ENCODE data around the gene KMT2A. TPM values are rescaled to one million over a fixed set of nuclear protein-coding genes. Genes with fewer than 3 reads are reported as not detected.
A peak's percentile ranks its signal among the peaks of the same experiment; 100 is the strongest.

KMT2A gene
- total RNA-seq (2021; ENCODE audit: unreplicated experiment): 50.4 TPM
- polyA plus RNA-seq (2012): 28.9 and 29.2 TPM in 2 replicates
- Bru-seq, nascent RNA: percentile 84 among the genes with signal in this experiment
- percentile 94 among the genes with signal in this experiment for BruChase-seq, experiment 1, labeled RNA remaining after a 6-hour chase
- BruChase-seq, experiment 2, labeled RNA remaining after a 2-hour chase: percentile 95 among the genes with signal in this experiment
- long read RNA-seq, partial matches to known transcripts: 9 of 29 reads
- long read RNA-seq, other reads (novel, unspliced or antisense): 18 of 29 reads

DNA sequence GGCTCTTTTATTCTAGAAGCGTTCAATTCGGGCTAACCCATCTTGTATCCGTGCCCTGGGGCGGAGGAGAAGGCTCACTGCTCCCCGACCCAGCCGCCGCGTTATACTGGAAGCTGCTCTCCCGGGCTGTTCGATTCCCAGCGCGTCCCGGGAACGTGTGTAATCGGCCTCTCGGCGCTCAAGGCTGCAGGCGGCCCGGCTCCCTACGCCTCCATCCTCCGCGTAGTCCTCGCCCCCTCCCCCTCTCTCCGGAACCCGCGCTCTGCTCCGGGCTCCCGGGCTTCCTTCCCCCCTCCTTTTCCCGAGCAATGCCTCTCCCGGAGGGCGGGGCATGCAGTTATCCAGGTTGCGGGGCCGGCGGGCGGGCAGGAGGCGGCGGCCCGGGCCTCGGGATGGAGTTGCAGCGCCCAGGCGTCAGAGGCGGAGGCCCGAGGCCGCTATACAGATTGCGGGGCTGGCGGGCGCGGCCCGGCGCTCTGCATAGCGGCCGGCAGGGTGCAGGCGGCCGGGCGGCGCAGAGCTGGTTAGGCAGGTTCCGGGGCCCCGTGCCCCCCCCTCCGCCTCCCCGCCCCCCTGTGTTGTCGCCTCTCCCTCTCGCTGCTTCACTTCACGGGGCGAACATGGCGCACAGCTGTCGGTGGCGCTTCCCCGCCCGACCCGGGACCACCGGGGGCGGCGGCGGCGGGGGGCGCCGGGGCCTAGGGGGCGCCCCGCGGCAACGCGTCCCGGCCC lies at the start of gene KMT2A:
Gene KMT2A, plus strand, starts transcription at position 600 of the 732 bp plus-strand sequence. Its CDS starts 21 bp downstream, at position 621.
- Histone ChIP-seq H3K9ac (ENCODE audit: low read length) (peak within 1 kb of the TSS; percentile 79), H3K79me2 (ENCODE audit: insufficient read depth, low read length) (peaks cover 45% of the 10 kb centered on the region), H2AFZ (ENCODE audit: low read depth, low read length, poor library complexity, severe bottlenecking) (peak within 1 kb of the TSS; percentile 79), H3K4me3 (replicated peaks in 1 of 2; ENCODE audit: low read depth in 1 of 2, low read length in 2 of 2) (peak within 1 kb of the TSS; percentile 69 to 83), H3K27ac (ENCODE audit: low read depth, low read length) (peak within 1 kb of the TSS; percentile 89), H3K9me2 (ENCODE audit: insufficient read depth) (no peaks in the 10 kb centered on the region), H3K36me3 (ENCODE audit: control insufficient read depth in 1 of 2, insufficient read depth in 2 of 2, low read length in 2 of 2) (no peaks in the 10 kb centered on the region), H3K9me3 (ENCODE audit: control insufficient read depth in 1 of 2, insufficient read depth in 1 of 2, low read depth in 1 of 2, low read length in 2 of 2) (no peaks in the 10 kb centered on the region), H4K20me1 (ENCODE audit: insufficient read depth) (peaks cover 12% of the 10 kb centered on the region), H3K4me1 (ENCODE audit: control insufficient read depth in 1 of 2, insufficient read depth in 2 of 2, low read length in 2 of 2) (peaks cover 16 to 27% of the 10 kb centered on the region in 2 experiments), H3K27me3 (ENCODE audit: insufficient read depth, low read length) (no peaks in the 10 kb centered on the region), H3K4me2 (ENCODE audit: low read length) (peak within 1 kb of the TSS; percentile 93)
- CTCF ChIA-PET: interaction anchor here (0.6 to 1.4 kb wide), 3 partner anchors 15 to 229 kb away, joined by 3 to 5 read pairs (median 3); no protein-coding TSS in a partner anchor
- POLR2A ChIA-PET: interaction anchor here (1.0 kb wide), 2 partner anchors 12 to 111 kb away, joined by 3 read pairs; no protein-coding TSS in a partner anchor
- BruUV-seq (replicated peaks): no TSS peak
- ATAC-seq (peak; percentile 75), DNase-seq (ENCODE audit: low read depth, low spot score) (peak; percentile 90)
- RAD21 ChIA-PET (ENCODE audit: low non-redundant PET in 1 of 2, low total read pairs in 2 of 2, uncharacterized antibody in 2 of 2, unreplicated experiment in 2 of 2): interaction anchor here in 1 of 2 experiments (0.7 to 0.8 kb wide), 2 partner anchors 20 to 181 kb away, joined by 3 to 4 read pairs; no protein-coding TSS in a partner anchor
- intact Hi-C loops (cut with micrococcal nuclease): loop anchor here (1.0 kb wide), 1 partner anchor 35 kb away; the partner anchor contains the start of gene ATP5MG
- TF ChIP-seq EZH2 (IDR thresholded peaks at IDR 0.05): no peak
- TF ChIP-seq RAD21 (IDR thresholded peaks at IDR 0.05; ENCODE audit: low read depth): no peak
- TF ChIP-seq SP1 (IDR thresholded peaks at IDR 0.05; ENCODE audit: low read depth): peak; percentile 67
- TF ChIP-seq ELF1 (IDR thresholded peaks at IDR 0.05; ENCODE audit: borderline replicate concordance, low read depth): no peak
- peak; percentile 56; the same call in 1 of the 2 replicates for TF ChIP-seq MAX (IDR thresholded peaks at IDR 0.05)
- TF ChIP-seq, protein P1, sequence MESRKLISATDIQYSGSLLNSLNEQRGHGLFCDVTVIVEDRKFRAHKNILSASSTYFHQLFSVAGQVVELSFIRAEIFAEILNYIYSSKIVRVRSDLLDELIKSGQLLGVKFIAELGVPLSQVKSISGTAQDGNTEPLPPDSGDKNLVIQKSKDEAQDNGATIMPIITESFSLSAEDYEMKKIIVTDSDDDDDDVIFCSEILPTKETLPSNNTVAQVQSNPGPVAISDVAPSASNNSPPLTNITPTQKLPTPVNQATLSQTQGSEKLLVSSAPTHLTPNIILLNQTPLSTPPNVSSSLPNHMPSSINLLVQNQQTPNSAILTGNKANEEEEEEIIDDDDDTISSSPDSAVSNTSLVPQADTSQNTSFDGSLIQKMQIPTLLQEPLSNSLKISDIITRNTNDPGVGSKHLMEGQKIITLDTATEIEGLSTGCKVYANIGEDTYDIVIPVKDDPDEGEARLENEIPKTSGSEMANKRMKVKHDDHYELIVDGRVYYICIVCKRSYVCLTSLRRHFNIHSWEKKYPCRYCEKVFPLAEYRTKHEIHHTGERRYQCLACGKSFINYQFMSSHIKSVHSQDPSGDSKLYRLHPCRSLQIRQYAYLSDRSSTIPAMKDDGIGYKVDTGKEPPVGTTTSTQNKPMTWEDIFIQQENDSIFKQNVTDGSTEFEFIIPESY (IDR thresholded peaks at IDR 0.05; ENCODE audit: extremely low read depth, insufficient replicate concordance, low read length): no peak
- no peak for TF ChIP-seq ZNF274 (IDR thresholded peaks at IDR 0.05; ENCODE audit: low read depth, low read length)
- TF ChIP-seq ATF3 (IDR thresholded peaks at IDR 0.05): no peak
- peak; percentile 65 for TF ChIP-seq YY1 (IDR thresholded peaks at IDR 0.05; ENCODE audit: extremely low read depth, insufficient replicate concordance, low read depth, low read length)
- no peak for TF ChIP-seq EZH2phosphoT487 (IDR thresholded peaks at IDR 0.05; ENCODE audit: borderline replicate concordance)
- TF ChIP-seq CBX3 (IDR thresholded peaks at IDR 0.05; ENCODE audit: low read depth): peak; percentile 42; the same call in 1 of the 2 replicates
- no peak for TF ChIP-seq SIN3A (IDR thresholded peaks at IDR 0.05; ENCODE audit: low read depth)
- TF ChIP-seq POLR2AphosphoS5 (IDR thresholded peaks at IDR 0.05; ENCODE audit: low read depth, low read length): peak; percentile 84
- no peak for TF ChIP-seq ZFX (IDR thresholded peaks at IDR 0.05)
- TF ChIP-seq POLR2A (IDR thresholded peaks at IDR 0.05; ENCODE audit: borderline replicate concordance, extremely low read depth, insufficient read depth, insufficient read length): peak; percentile 58
- no peak for TF ChIP-seq FOSL1 (IDR thresholded peaks at IDR 0.05; ENCODE audit: low read depth)
- no peak for TF ChIP-seq JUND (IDR thresholded peaks at IDR 0.05)
- TF ChIP-seq SRF (IDR thresholded peaks at IDR 0.05; ENCODE audit: low read depth): no peak
- TF ChIP-seq, protein P2, sequence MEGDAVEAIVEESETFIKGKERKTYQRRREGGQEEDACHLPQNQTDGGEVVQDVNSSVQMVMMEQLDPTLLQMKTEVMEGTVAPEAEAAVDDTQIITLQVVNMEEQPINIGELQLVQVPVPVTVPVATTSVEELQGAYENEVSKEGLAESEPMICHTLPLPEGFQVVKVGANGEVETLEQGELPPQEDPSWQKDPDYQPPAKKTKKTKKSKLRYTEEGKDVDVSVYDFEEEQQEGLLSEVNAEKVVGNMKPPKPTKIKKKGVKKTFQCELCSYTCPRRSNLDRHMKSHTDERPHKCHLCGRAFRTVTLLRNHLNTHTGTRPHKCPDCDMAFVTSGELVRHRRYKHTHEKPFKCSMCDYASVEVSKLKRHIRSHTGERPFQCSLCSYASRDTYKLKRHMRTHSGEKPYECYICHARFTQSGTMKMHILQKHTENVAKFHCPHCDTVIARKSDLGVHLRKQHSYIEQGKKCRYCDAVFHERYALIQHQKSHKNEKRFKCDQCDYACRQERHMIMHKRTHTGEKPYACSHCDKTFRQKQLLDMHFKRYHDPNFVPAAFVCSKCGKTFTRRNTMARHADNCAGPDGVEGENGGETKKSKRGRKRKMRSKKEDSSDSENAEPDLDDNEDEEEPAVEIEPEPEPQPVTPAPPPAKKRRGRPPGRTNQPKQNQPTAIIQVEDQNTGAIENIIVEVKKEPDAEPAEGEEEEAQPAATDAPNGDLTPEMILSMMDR (IDR thresholded peaks at IDR 0.05 in 2 of 3, conservative IDR thresholded peaks at IDR 0.05 in 1 of 3; ENCODE audit: borderline replicate concordance in 1 of 3, insufficient read depth in 1 of 3, low read depth in 2 of 3, low read length in 2 of 3): no peak
- no peak; the same call in 1 of the 2 replicates for TF ChIP-seq CEBPB (IDR thresholded peaks at IDR 0.05; ENCODE audit: low read depth)
- TF ChIP-seq TCF7L2 (IDR thresholded peaks at IDR 0.05; ENCODE audit: borderline replicate concordance, extremely low read depth, insufficient read depth, insufficient read length): peak; percentile 62
